HepG2 (cell line): ENCODE results near the gene EDN3. TPM values are rescaled to one million over a fixed set of nuclear protein-coding genes. Genes with fewer than 3 reads are reported as not detected.

ENCODE experiments used
- ATAC-seq: fragments of 200-7000 bp; cut with Tn5 transposase; 3 replicates; pipeline ENCODE4 v1.9.1; 2020; ENCODE audit warnings: mild to moderate bottlenecking, moderate library complexity
- BruUV-seq: library from RNA; stranded (reverse); fragments of 400-500 nt; replicated peaks from 2 replicates; lab custom pipeline; 2021; lab: Mats Ljungman, UMichigan
- CTCF ChIA-PET: fragments of 300-600 bp; formaldehyde crosslinking; extraction: SDS; loops from one replicate; lab custom pipeline; 2021; ENCODE audit warnings: low total read pairs, inconsistent platforms, low intra/inter-chr PET ratio; lab: Yijun Ruan, JAX
- POLR2A ChIA-PET: fragments of 350-600 bp; sonication (Branson Sonifier 250); formaldehyde crosslinking; loops from one replicate; lab custom pipeline; 2020; ENCODE audit warnings: antibody characterized with exemption, inconsistent platforms; lab: Yijun Ruan, JAX
- DNase-seq: peaks from one replicate; pipeline ENCODE4 v3.0.0-alpha.2; 2015; ENCODE audit warnings: low spot score
- FAIRE-seq: peaks from 3 replicates; lab custom pipeline; 2011; peaks lifted over from hg19 to GRCh38; lab: Jason Lieb, UNC
- H2AFZ ChIP-seq: one replicate; pipeline ENCODE4 v1.6.1; 2011; ENCODE audit warnings: low read length, inconsistent platforms
- H3K27ac ChIP-seq: fragments of 300-600 bp; 3 replicates; pipeline ENCODE4 v1.8.0; 2011; ENCODE audit warnings: mixed run types, mild to moderate bottlenecking, mixed read lengths, low read length, inconsistent platforms; ENCODE audit not compliant: insufficient read depth; ENCODE audit errors: extremely low read length
- H3K27me3 ChIP-seq, 2 experiments: fragments of 200-600 bp in 1 of 2; 2 replicates in 1 of 2; 3 replicates in 1 of 2; pipeline versions ENCODE4 v1.6.0 to v1.8.0; 2011; ENCODE audit warnings: low read length in 2 of 2, mild to moderate bottlenecking in 2 of 2, moderate library complexity in 2 of 2, inconsistent platforms in 1 of 2; ENCODE audit not compliant: insufficient read depth in 2 of 2, control insufficient read depth in 1 of 2
- H3K36me3 ChIP-seq, 2 experiments: fragments of 200-600 bp in 1 of 2; replicated peaks in 1 of 2; 2 replicates in 1 of 2; 3 replicates in 1 of 2; pipeline versions ENCODE4 v1.5.1 to v1.8.0; 2011; ENCODE audit warnings: low read length in 2 of 2, inconsistent platforms in 1 of 2; ENCODE audit not compliant: insufficient read depth in 2 of 2, control insufficient read depth in 1 of 2
- H3K4me1 ChIP-seq: 2 replicates; pipeline ENCODE4 v1.5.1; 2012; ENCODE audit warnings: low read length, inconsistent platforms; ENCODE audit not compliant: insufficient read depth
- H3K4me2 ChIP-seq: 2 replicates; pipeline ENCODE4 v1.6.0; 2011; ENCODE audit warnings: low read depth, low read length, inconsistent platforms
- H3K4me3 ChIP-seq, 3 experiments: fragments of 200-600 bp in 1 of 3; sonication (generic), shearing (Covaris generic) in 1 of 3; replicated peaks in 1 of 3; 2 replicates each; pipeline ENCODE4 v1.5.1; 2011 to 2016; ENCODE audit warnings: low read length in 3 of 3, inconsistent platforms in 2 of 3, low read depth in 2 of 3, mild to moderate bottlenecking in 2 of 3, control low read depth in 1 of 3, mixed read lengths in 1 of 3; ENCODE audit not compliant: insufficient read depth in 1 of 3
- H3K79me2 ChIP-seq: one replicate; pipeline ENCODE4 v1.6.1; 2011; ENCODE audit warnings: low read length, inconsistent platforms; ENCODE audit not compliant: insufficient read depth
- H3K9ac ChIP-seq: 2 replicates; pipeline ENCODE4 v1.6.0; 2011; ENCODE audit warnings: mild to moderate bottlenecking, low read depth, low read length, inconsistent platforms; ENCODE audit not compliant: insufficient read depth
- H3K9me3 ChIP-seq: 2 replicates; pipeline ENCODE4 v1.5.1; 2012; ENCODE audit warnings: mild to moderate bottlenecking, low read length
- H4K20me1 ChIP-seq: 2 replicates; pipeline ENCODE4 v1.6.0; 2011; ENCODE audit warnings: inconsistent platforms, mild to moderate bottlenecking, low read length, moderate library complexity; ENCODE audit not compliant: insufficient read depth
- CHCHD3 ChIP-seq: sonication (generic); formaldehyde crosslinking; IDR thresholded peaks from 2 replicates; pipeline ENCODE4 v1.8.0; 2022; ENCODE audit warnings: mild to moderate bottlenecking, missing genetic modification reagents, moderate library complexity
- FUBP1 ChIP-seq: sonication (generic); formaldehyde crosslinking; IDR thresholded peaks from 2 replicates; pipeline ENCODE4 v1.5.1; 2020; ENCODE audit warnings: missing genetic modification reagents, mild to moderate bottlenecking, borderline replicate concordance
- HCFC1 ChIP-seq: fragments of 150-350 bp; IDR thresholded peaks from 2 replicates; pipeline ENCODE4 v1.6.1; 2014; ENCODE audit warnings: low read depth, low read length
- HNRNPH1 ChIP-seq: fragments of 200-400 bp; formaldehyde crosslinking; optimal IDR thresholded peaks from 2 replicates; pipeline ENCODE3; 2017; ENCODE audit warnings: mild to moderate bottlenecking, low read depth, low read length
- KDM5A ChIP-seq: fragments of 200-600 bp; sonication (generic); IDR thresholded peaks from 2 replicates; pipeline ENCODE4 v1.7.0; 2018; ENCODE audit warnings: antibody characterized with exemption, mild to moderate bottlenecking, low read length, borderline replicate concordance
- KLF16 ChIP-seq, 2 experiments: sonication (generic) in 1 of 2; formaldehyde crosslinking in 1 of 2; IDR thresholded peaks; 2 replicates each; pipeline versions ENCODE4 v1.6.1 to v1.8.0; 2016 to 2023; ENCODE audit warnings: missing genetic modification reagents in 2 of 2, missing compliant biosample characterization in 1 of 2
- SOX13 ChIP-seq, 3 experiments: fragments of 450-650 bp in 1 of 3; sonication (generic) in 1 of 3; formaldehyde crosslinking in 1 of 3; IDR thresholded peaks in 2 of 3; conservative IDR thresholded peaks in 1 of 3; 2 replicates each; pipeline versions ENCODE4 v1.5.0 to v1.6.1; 2016 to 2020; ENCODE audit warnings: antibody characterized with exemption in 1 of 3, mild to moderate bottlenecking in 1 of 3, missing compliant biosample characterization in 1 of 3, missing genetic modification reagents in 1 of 3, moderate library complexity in 1 of 3
- TBP ChIP-seq: sonication (generic); formaldehyde crosslinking; IDR thresholded peaks from 2 replicates; pipeline ENCODE4 v1.5.0; 2020; ENCODE audit warnings: missing genetic modification reagents
- ZNF577 ChIP-seq: sonication (generic); formaldehyde crosslinking; IDR thresholded peaks from 2 replicates; pipeline ENCODE4 v1.4.0; 2020; ENCODE audit warnings: mild to moderate bottlenecking, low read depth, missing genetic modification reagents, borderline replicate concordance
- WGBS: methylation state at CpG from one replicate; pipeline ENCODE4 v1.1.6; 2017; ENCODE audit warnings: low lambda C conversion rate; 5-methylcytosine and 5-hydroxymethylcytosine counted together
- in situ Hi-C: cut with HindIII; loops from 2 replicates; pipeline ENCODE4 v1.10.0; 2017; ENCODE audit warnings: low pct_unique_long_range_greater_than_20kb; ENCODE audit not compliant: extremely low pct_ligation_motif_present
- intact Hi-C: fragments of 100-400 bp; cut with micrococcal nuclease; formaldehyde crosslinking; loops from one replicate; pipeline ENCODE4 v1.10.0; 2022; ENCODE audit not compliant: unreplicated experiment
- polyA plus RNA-seq, 8 experiments: library from polyadenylated mRNA; depleted of rRNA in 3 of 8; stranded (reverse) in 7 of 8; unstranded in 1 of 8; fragments of >200 nt; fragmentation: Illumina TruSeq in 4 of 8; extraction: Trizol in 4 of 8; gene quantifications; 2 replicates each; pipeline versions ENCODE4 v1.2.1 to v1.2.3, GENCODE V29; 2011 to 2016; ENCODE audit warnings: low read depth in 4 of 8, missing spikeins in 1 of 8, mixed read lengths in 1 of 8; ENCODE audit not compliant: insufficient read depth in 1 of 8
- total RNA-seq, 5 experiments: library from RNA; depleted of rRNA; stranded (reverse); fragments of >200 nt; fragmentation: Illumina TruSeq; extraction: Trizol; gene quantifications; 2 replicates each; pipeline ENCODE4 v1.2.3, GENCODE V29; 2016; ENCODE audit warnings: low read depth in 1 of 5
- TF ChIP-seq, protein P1 (sequence below): sonication (generic); formaldehyde crosslinking; IDR thresholded peaks from 2 replicates; pipeline ENCODE4 v1.5.0; 2020; ENCODE audit warnings: mild to moderate bottlenecking, missing genetic modification reagents

The EDN3 gene
- total and polyA plus RNA-seq, 2 of the 13 experiments (the other 11 are each of a cell fraction or from before 2014, with no cell fraction given): not detected

DNA sequence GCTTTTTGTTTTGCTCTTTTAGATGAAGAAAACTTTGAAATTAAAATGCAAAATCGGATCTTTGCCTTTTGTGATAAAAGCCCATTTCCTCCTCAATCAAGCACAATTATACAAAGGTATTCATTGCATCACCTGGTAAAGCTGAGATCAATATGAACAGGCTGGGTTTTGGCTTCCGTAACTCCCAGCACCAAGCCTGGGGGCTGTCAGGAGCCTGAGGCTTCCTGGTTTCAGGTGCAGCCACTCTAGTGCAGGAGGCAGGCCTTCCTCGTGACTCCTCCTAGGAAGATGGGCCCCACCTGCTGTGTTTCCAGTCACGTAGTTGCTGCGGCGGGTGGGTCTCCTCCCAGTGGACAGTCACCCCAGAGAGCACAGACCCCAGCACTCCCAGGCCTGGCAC lies 54.0 kb downstream of the EDN3 start:
- 29% methylated on average over 6 of the region's 6 CpGs for WGBS
- intact Hi-C loops: no loop called here
- no peak for DNase-seq
- ChIA-PET POLR2A (no interaction called here), CTCF (no interaction called here)
- Histone ChIP-seq H4K20me1 (no peaks in the 10 kb centered on the region), H3K4me2 (no peak overlapping the region), H3K9me3 (no peaks in the 10 kb centered on the region), H2AFZ (no peak overlapping the region), H3K27me3 (peaks cover 0 to 7% of the 10 kb centered on the region in 2 experiments; a peak in 3 of 5 replicates), H3K4me3 (no peak overlapping the region), H3K4me1 (peaks cover 18% of the 10 kb centered on the region), H3K36me3 (no peaks in the 10 kb centered on the region), H3K9ac (no peak overlapping the region)
- ATAC-seq: no peak
- in situ Hi-C loops: no loop called here
- FAIRE-seq: no peak
- TF ChIP-seq KLF16 (CRISPR knock-in tag; IDR thresholded peaks at IDR 0.05): no peak
- no peak for TF ChIP-seq SOX13 (IDR thresholded peaks at IDR 0.05)
- no peak for TF ChIP-seq SOX13 (CRISPR knock-in tag; conservative IDR thresholded peaks at IDR 0.05 in 1 of 2, IDR thresholded peaks at IDR 0.05 in 1 of 2)
- no peak for TF ChIP-seq ZNF577
- TF ChIP-seq FUBP1: no peak
- TF ChIP-seq TBP: no peak
- no peak for TF ChIP-seq HCFC1
- TF ChIP-seq, protein P1, sequence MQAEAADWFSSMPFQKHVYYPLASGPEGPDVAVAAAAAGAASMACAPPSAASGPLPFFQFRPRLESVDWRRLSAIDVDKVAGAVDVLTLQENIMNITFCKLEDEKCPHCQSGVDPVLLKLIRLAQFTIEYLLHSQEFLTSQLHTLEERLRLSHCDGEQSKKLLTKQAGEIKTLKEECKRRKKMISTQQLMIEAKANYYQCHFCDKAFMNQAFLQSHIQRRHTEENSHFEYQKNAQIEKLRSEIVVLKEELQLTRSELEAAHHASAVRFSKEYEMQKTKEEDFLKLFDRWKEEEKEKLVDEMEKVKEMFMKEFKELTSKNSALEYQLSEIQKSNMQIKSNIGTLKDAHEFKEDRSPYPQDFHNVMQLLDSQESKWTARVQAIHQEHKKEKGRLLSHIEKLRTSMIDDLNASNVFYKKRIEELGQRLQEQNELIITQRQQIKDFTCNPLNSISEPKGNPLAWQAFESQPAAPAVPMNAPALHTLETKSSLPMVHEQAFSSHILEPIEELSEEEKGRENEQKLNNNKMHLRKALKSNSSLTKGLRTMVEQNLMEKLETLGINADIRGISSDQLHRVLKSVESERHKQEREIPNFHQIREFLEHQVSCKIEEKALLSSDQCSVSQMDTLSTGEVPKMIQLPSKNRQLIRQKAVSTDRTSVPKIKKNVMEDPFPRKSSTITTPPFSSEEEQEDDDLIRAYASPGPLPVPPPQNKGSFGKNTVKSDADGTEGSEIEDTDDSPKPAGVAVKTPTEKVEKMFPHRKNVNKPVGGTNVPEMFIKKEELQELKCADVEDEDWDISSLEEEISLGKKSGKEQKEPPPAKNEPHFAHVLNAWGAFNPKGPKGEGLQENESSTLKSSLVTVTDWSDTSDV (CRISPR knock-in tag): no peak
- TF ChIP-seq HNRNPH1: no peak
- no peak for TF ChIP-seq KDM5A
- TF ChIP-seq CHCHD3 (CRISPR knock-in tag): no peak
- TF ChIP-seq, all 625 proteins: peak for 0
- Histone ChIP-seq H3K27ac (no peak overlapping the region), H3K79me2 (no peaks in the 10 kb centered on the region)
- no TSS peak for BruUV-seq
